CD4-positive, alpha-beta T cell treated with Interferon alpha-2 for 1 hour (primary cell): Measurements from ENCODE around the gene EPB41L3.
"Not testable (repeated sequence)": the region's sequence is repeated elsewhere in the genome, so short reads cannot be mapped to it uniquely, and the experiment has no call there.

Experiments
- DNase-seq, 2 donors: peaks; one replicate each; pipeline ENCODE4 v3.0.0-alpha.2; 2020 to 2022

Gene EPB41L3

DNA sequence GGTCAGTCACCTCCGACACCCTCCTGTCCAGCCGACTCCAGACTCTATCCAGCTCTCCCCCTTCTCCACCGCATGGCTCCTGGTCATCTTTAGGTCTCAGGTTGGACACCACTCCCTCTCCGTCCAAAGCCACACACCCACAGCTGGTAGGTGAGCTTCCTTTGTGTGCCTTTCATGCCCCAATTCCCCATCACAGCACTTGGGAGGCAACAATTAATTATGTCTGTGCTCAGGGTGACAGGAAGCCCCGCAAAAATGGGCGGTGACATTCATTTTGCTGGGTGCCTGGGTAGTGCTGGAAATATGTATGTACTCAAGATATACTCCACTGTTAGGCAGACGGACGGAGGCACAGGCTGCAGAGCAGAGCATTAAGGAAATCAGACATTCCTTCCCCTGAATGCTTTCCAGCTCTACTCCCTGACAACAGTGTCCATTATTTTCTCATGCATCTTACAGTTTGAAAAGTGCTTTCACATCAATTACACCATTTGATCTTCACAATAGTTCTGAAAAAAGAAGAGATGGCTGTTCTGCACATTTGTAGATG lies 13.1 kb downstream of the EPB41L3 start:
- no peak for DNase-seq

DNA sequence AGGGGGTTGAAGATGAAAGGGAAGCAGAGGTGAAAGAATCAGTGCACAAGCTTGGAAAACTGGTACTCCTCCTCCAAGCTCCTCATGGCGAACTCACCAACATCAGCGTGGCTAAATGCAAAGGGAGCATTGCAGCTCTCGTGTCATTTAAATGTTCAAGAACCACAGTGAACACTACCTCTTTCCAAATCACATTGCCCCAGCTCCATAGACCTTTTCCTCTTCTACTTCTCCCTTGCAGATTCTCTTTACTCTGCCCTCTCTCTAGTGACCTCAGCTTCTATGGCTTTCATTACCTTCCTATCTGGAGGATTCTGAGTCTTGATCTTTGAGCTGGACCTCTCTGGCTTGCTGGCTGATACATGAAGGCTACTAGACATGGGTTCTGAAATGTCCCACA lies 14.3 kb downstream of the EPB41L3 start:
- no peak for DNase-seq

DNA sequence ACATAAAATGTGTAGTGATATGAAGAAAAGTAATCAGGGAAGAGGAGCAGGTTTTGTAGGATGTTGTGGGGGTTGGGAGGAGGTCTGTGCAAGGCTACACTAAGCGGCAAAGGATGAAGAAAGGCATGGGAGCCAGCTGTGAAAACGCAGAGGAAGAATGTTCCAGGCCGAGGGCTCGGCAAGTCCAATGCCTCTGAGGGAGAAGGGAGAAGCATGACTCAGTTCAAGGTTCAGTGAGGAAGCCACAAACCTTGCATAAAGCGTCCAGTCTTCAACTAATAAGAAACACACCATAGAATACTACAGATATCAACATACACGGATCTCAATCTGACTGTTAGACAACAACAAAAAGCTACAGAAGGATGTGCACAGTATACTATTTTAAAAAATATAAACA lies 16.2 kb downstream of the EPB41L3 start:
- no peak for DNase-seq

DNA sequence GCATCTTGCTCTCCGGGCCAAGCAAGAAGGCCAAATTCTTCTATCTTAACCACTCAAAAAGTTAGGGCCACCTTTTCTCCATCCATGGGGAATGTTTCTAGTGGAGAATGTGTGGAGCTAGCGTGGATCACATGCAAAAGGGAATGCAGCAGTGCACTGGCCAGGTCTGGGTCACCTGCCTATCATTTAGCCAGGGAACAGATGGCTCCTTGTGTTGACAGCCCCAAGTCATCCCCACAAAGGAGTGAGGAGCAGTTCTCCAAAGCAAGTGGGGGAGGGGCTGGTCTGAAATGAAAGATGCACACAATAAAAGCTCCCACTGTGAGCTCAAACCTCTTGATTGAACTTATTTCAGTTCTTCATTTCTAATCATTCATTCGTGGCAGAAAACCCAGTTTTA lies 19.1 kb downstream of the EPB41L3 start:
- no peak for DNase-seq

DNA sequence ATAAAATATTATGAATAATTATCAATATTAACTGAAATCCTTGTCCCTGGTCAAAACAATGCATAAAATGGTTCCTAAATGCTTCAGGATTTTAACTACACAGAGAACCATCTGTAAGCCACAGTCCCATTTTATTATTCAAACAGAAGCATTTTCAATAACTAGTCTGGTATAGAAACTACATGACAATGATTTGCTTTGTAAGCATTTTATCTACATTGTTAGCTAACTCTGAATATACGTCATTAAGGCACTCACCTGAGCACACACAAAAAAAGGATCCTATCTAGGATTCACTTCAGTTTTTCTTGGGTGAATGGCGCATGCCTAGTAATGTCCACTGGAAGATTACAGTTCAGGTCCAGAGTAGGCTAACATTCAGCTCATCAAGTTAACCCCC lies 22.8 kb downstream of the EPB41L3 start:
- DNase-seq: no peak

DNA sequence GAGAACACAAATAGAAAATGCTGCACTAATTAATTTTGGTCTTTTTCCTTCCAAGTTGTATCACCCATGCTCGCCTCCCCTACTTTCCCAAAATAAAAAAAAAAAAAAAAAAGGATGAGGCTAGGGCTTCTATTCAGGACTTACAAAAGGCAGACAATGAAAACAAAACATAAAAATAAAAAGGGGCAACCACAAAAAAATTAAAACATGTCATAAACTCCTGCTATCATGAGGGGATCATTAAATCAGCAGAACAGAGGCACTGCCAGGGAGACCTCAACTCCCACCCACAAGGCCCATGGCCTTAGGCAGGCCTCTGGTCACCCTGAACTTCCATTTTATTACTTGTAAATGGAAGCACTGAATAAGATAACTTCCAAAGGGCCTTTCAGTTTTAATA lies 23.3 kb downstream of the EPB41L3 start:
- DNase-seq: no peak

DNA sequence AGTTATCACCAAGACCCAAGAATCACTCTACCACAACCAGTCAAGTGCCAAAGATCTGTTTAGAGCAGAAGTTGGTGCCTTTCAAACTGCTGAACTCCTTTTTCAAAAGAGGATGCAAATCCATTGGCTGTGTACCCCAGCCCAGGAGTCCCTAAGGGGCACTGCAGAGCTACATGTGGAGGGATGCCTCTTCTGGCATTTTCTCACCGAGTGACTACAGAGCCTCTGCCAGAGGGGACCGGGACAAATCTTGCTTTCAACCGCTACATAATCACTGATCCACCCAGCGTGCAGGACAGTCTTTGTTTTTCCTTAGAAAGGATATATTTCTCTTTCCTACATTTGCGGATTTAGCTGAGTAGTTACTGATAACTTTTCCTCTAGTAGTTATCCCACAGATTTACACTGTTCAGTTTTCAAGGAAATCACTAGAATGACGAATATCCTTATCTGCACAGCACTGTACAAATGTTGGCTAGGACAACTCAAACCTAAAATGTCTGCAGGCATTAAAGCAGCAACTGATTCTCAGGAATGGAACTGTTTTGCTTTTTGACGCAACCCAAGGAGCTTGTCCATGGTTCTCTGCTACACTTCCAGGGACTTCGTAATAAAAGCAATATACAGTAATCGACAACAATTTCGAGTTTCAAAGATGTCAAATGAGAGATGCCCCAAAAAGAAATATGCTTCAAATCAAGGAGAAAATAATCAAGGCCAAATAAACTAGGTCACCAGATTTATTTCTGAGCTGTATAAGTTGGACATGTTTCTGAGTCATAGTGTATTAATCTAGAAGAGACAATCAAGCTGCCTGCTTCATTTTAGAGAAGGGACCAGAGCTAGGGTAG lies 24.1 kb downstream of the EPB41L3 start:
- DNase-seq: no peak

DNA sequence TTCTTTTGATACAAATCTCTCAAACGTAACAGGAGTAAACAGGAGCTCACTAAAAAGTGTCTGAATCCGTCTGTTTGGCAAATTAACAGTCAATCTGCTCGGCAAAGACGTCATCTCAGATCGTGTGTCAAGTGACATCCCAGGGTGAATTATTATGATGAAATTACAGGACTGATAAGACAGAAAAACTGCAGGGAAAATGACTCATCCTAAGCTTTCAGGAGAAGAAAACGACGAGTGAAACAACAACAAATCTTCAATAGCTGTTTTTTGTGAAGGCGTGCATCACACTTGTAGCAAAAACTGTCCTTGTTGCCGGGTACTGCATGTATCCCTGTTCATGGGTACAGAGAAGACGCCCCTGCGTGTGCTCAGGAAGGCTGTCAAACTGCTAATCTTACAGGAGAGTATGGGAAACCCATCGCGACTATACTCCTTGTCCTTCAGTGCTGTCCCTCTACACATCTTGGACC lies 24.9 kb downstream of the EPB41L3 start:
- no peak for DNase-seq

DNA sequence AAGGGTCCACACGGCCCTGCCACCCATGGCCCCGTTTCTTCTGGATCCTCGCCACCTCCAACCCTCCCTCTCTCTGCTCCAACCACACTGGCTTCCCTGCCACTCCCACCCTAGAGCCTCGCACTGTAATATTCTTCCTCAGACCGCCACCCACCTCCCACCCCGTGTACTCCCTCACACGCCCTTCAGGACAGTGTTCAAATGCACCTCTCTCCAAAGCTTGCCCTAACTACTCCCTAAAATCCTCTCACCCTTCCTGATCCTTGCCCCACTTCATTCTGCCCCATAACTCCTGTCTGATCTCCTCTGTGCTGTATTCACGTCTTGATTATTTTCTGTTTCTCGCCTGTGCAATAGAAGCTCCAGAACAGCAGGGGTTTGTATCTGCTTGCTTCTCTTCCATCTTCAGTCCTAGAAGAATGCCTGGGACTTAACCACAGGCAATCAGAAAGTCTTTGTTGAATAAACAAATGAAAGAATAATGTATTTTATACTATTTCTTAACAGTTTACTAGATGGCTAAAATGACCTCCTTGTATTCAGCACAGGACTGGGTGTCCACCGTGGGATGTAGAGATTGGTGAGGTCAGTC lies 25.5 kb downstream of the EPB41L3 start:
- DNase-seq: no peak

DNA sequence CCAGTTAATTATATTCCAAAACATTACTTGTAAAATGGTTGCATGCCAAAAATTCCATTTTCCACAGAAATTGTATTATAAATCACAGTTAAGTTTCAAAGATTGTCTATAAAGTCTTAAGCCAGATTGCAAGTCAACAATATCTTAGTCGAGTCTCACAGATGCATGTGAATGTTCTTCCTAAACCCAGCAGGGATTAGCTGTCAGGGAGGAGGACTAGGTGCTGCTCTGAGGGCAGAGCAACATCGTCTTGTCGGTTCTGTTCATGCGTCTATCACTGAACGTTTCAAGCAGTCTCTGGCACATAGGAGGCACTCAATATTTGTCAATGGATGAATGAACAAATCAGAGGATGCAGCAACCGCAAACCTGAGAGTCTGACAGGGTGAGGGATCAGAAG lies 27.0 kb downstream of the EPB41L3 start:
- DNase-seq: no peak

DNA sequence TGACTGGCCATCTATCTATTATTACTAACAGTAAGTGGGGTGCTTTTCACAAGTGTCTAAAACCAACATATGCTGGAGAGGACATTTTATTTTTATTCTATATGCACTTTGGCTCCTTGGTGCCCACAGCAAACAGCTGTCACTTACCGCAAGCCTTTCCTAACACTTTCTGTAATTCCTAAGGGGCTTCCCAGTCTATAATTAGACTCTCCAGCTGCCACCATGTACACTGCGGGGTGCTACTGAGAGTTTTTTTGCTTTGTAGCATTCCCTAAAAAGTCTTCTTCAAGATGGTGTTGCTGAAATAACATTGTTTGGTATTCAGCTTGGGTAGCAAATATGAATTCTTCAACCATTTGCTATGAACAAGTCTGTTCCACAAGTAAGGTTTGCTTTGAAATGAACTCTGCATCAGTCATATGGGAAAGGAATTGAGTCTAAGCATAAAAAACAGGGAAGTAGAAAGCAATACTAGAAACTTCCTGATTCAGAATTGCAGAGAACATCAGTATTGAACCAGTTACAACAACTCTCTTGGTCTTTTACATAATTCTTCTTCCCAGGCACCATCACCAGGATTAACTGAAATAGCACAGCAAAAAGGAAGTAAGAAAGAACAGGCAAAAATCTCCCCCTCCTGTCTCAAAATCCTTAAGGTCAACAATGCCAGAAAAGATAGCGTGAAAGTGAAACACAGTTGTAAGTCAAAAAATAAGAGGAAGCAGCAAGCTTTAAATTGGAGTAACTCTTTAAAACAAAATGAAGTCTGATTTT lies 28.6 kb downstream of the EPB41L3 start:
- no peak for DNase-seq

DNA sequence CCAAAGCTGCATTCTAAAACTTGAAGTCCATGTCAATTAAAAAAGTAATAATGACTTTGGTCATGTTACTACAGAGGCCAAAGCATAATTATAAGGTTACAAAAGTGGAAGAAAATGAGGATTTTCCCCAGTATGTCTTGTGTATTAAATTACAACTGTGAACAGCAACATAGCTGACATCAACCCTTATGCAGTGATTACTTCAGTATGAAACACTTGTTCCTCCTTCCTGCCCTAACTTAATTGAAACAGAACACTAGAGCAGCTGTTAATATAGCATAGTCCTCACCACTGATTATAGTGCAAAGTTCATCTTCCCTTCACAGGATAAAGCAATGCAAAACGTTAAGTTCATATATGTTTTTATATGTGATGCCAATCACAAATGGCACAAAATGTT lies 29.9 kb downstream of the EPB41L3 start:
- DNase-seq: no peak

DNA sequence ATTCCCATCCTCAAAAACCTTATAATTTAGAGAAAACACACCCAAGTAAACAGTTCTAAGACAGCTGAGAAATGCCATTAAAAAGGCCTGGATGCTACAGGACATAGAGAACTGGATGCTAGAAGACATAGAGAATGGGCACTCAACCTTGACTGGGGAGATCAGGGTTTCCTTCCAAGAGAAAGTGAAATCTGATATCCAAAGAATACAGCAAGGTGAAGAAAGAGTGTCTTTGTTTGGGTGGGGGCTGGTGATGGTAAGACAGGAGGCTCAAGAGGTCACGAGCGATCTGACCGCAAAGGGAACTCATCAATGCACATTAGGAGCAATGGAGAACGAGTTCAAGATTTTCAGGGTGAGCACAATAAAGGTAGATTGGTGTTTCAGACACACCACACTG lies 31.6 kb downstream of the EPB41L3 start:
- no peak for DNase-seq

DNA sequence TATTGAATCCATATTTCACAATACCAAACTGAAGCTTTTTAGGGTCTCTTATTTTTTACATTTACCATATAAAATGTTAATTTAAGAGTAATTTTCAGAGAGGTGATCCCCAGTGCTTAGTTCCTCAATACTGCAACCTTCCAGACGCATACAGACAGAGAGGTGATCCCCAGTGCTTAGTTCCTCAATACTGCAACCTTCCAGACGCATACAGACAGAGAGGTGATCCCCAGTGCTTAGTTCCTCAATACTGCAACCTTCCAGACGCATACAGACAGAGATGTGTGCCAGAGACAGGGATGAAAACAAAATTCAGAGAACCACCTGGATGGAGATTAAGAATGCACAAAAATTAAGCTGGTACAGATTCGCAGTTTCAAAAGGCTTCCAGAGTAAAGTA lies 32.3 kb downstream of the EPB41L3 start:
- not testable (repeated sequence) for DNase-seq

DNA sequence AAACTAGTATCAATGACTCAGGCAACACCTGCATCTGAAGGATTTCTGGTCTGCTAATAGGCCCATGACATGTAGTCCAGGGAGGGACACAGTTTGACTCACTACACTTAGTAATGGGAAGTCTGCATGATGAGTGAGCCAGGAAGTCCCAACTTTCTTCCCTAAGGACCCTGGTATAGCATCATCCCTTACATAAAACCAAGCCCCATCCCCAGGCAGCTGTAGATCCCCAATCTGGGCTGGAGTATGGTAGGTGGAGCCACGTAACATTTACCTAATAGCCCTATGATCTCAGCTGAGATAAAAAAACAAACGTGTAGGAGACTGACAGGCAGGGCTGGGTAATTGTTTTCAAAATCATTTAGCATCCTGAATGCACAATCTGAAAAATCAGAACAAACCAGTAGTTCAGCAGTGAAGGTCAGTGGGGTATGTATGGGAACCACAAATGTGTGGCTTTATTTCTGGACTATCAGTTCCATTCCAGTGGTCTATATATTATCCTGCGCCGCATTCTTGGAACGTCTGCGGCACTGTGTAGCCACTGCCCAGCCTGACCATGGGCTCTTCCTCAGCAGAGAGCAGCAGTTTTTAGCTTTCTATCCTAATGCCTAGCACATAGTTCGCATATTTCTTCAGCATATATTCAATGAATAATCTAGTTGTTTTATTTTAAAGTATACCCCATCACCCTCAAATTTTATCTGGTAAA lies 33.5 kb downstream of the EPB41L3 start:
- no peak for DNase-seq

DNA sequence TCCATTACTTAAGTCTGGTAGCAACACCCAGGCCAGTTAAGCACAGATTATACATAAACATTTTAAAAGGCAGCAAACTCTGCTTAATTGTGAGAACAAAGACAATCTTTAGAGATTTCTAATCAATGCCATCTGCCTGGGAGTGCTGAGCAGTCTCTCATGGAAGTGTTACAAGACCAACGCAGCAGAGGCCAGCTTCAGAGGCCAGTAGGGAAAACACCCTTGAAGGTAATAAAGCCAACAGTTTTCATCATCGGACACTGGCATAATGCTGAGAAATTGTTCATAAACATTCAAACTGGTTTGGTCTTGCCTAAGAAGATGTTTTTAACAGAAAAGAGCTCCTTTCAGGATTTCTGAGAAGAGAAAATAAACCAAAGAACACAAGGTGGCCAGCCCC lies 35.0 kb downstream of the EPB41L3 start:
- no peak for DNase-seq

DNA sequence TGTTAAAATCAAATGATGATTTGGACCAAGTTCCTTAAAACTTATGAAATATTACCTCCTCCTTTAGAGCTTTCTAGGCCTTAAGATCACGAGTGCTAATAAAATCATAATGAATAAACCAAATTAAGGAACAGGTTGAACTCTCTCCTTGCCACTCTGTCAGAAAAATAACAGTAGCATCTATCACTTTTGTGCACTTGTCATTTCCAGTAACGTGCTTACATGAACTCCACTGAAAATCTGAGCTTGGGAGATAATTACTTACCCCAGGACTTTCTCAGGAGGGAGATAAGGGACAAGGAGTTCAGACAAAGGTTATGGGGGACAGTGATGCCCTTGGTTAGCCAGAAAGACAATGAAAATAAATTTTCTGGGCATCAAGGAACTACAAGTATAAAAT lies 36.0 kb downstream of the EPB41L3 start:
- no peak for DNase-seq

DNA sequence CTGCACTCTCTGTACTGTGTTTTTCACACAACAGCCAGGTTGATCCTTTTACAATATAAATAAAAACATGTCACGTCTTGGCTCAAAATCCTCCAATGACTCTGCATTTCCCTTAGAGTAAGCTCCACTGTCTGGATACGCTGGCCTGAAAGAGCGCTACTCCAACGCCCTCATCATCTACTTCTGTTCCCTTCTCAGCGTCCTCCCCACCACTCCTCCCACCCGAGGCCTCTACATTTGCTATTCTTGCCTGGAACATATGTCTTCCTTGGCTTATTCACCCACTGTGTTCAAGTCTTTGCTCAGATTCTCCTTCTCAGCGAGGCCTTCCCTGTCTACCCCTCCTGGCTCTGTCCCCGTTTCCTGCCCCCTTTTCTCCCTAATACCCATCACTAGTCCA lies 37.6 kb downstream of the EPB41L3 start:
- no peak for DNase-seq

DNA sequence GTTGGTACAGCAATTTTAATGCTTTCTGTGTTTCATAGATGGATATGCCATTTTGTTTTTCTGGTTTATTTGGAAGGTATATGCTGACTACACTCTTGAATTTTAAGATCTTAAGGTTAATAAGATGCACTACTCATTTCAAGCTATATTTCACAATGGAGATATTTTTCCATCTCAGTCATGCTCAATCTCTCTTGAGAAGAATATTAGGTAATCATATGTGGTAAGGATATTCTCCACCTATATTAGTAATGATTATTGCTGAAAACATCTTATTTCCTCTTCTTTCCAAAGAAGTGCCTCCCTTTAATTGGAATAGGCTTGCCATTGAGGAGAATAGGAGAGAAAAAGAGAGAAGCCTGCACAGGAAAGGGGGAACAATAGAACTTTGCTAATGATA lies 40.1 kb downstream of the EPB41L3 start:
- no peak for DNase-seq

DNA sequence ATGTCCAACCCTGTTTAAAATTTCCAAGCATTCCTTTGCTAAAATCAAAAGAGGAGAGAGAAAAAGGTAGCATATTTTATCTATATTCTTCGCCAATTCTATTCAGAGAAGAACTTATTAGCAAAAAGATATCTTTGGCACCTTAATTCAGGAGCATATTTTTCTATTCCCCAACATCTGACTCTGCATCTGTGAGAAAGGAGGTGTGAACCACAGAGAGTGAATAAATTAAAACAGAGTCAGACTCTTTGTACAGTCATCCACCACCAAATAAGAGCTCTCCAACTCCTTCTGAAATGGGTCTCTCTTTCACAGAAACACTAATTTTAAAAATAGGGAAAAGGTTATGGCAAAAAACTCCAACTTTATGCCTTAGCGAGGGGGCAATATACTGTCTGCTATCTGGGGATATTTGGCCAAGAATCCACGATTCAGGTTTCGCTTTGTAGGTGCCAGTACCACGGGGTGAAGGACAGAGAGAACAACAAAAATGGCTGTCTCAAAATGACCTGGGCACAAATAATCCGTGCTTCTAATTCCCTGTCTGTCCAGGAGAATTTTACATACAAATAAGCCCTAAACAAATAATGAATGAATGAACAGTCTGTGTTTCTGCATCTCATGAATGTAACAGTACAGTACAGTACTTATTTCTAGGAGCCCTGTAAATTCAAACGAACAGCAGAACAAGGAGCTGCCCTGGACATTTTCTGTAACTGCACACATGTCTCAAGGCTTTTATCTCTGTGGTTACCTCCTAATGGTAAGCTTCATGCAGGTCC lies 43.4 kb downstream of the EPB41L3 start:
- no peak for DNase-seq

DNA sequence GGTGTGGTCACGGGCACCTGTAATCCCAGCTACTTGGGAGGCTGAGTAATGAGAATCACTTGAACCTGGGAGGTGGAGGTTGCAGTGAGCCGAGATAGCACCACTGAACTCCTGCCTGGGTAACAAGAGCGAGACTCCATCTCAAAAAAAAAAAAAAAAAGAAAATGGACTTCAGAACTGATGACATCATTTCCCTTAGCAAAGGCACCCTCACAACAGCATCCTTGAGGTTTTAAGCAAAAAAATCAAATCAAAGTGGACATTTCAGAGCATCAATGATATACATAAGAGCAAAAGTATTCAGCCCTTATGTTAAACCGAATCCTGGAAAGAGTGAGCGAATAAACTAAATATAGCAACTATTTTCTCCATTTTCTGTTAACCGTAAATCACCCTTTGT lies 45.3 kb downstream of the EPB41L3 start:
- no peak for DNase-seq

DNA sequence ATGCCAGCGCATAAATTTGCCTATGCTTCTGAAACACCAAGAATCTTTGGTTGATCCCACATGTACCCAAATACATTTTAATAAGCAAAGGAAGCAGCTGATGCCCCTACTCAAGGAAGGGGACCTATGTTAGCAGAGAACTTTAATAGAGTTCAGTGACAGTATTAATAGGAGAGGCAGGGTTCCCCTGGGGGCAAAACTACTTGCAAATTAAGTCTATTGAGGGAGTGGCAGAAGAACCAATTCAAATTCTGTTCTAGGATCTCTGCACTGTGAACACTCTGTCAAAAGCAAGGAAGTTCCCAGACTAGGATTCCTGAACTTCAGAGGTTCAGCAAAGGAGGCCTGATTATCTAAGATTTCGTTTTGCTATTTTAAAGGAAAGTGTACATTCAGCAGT lies 47.5 kb downstream of the EPB41L3 start:
- DNase-seq: no peak
